GM18526 (cell line): Measurements from ENCODE around the gene FTHL17.

Source experiments
- POLR2A ChIP-seq: IDR thresholded peaks from 3 replicates; pipeline ENCODE4 v1.6.1; 2011; ENCODE audit not compliant: insufficient read length; ENCODE audit errors: extremely low read depth

FTHL17 gene

DNA sequence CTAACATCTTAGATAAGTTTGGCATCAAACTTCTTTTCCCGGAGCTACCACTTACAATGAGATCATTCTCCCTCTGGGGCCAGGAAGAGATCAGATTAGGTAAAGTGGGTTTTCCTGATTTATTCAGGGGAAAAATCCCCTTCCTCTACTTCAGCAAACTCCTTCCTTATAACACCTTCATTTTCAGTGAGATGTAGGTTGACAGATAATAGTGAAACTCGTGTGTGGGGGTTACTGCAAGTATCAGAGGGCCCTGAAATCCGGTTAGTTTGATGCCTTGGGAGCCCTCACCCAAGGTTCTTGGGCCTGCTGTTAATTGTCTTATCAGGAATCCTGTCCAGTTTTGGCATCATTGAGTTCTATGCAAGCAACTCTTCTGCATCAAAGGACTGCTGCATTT, 10.8 kb downstream of the FTHL17 start:
- TF ChIP-seq POLR2A: no peak

DNA sequence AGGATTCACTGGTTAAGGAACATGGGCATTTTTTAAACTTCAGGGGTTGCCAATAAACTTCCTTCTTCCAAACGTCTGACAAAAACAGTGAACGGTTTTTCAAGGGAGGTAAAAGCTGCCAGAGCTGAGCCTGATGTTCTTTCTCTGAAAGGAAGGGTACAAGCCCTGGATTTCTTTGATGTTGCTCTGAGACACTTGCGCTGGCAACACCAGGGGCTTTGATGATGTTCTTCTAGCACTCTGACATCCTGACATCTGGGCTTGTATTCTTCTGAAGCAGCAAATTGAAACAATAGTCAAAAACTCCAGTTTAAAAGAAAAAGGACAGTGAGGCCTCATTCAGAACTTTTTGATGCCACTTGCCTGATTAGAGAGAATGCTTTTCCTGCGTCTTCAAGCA, 11.8 kb downstream of the FTHL17 start:
- TF ChIP-seq POLR2A: no peak

DNA sequence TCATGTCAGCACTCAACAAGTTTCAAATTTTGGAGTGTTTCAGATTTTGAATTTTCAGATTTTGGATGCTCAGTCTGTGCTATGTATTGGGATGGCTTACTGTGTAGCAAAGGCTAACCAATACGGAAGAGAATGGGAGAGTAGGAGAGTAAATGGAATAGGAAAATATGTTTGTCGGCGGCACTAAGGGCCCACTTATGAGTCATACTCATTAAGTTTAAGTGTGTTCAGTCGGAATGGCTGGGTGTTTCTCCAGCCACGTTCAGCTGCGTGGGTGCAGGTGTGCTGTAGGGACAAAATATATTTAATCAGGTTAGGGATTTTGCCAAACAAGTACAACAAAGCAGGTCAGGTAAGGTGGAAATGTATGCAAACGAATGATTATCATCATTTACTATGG, 13.6 kb downstream of the FTHL17 start:
- TF ChIP-seq POLR2A: no peak

DNA sequence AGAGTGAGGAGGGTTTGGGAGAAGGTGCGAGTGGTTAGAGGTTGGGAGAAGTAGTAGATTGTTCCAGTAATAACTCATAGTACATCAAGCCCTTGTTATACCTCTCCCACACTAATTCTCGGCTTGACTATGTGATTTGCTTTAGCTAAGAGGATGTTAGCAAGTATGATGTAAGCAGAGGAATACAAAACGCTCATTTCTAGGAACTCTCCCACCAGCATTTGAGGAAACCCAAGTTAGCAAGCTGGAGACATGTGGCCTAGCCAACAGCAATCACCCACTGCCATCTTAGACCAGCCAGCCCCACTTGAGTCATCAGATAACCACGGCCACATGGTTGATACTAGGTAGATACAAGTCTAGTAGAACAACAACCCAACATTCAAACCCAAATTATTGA, 14.2 kb downstream of the FTHL17 start:
- TF ChIP-seq POLR2A: no peak

DNA sequence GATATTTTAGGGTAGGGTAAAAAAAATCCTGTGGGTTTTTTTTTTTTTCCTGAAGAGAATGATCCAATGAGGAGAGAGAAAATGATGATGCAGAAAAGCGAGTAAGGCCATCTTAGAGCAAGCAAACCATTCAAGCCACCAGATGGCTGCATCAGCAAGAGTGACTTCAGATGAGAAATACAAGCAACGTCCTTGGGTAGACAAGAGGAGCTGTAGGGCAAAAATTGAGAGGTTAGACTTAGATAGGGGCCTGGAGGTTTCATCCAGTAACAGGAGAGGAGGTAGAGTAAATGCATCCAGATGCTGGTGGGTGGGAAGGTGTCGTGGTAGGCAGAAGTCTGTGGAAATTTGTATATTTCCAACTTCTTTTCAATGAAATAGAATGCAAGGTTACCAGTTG, 14.6 kb downstream of the FTHL17 start:
- TF ChIP-seq POLR2A: no peak

DNA sequence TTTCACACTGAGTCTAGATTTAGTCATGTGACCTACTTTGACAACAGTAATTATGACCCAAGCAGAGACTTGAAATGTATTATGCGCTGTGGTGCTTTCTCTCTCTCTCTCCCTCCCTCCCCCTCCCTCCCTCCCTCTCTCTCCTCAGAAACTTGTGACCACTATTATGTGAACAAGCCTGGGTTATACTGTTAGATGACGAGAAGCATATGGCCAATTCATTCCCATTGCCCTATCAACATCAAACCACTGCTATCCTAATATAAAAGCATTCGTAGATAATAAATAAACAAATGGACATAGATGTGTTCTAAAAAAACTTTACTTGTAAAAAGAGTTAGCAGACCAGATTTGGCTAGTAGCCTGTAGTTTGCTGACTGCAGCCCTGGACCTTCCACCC, 18.2 kb downstream of the FTHL17 start:
- no peak for TF ChIP-seq POLR2A

DNA sequence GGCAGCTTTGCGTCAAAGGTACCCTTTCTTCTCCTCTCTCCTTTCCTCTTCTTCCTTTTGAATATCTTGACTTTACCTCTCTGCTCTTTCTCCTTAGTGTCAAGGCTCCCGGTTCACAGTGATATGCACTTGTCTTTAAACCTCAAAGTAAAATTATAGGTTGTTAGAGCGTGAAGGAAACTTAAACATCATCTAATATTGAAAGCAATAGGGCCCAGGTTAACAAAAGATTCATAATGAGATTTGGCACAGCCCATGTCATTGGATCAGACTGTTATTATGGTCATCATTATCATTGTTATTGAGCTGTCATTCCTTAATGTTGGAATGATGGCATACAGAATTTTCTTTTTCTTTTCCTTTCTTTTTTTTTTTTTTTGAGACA, 32.5 kb downstream of the FTHL17 start:
- TF ChIP-seq POLR2A: no peak

DNA sequence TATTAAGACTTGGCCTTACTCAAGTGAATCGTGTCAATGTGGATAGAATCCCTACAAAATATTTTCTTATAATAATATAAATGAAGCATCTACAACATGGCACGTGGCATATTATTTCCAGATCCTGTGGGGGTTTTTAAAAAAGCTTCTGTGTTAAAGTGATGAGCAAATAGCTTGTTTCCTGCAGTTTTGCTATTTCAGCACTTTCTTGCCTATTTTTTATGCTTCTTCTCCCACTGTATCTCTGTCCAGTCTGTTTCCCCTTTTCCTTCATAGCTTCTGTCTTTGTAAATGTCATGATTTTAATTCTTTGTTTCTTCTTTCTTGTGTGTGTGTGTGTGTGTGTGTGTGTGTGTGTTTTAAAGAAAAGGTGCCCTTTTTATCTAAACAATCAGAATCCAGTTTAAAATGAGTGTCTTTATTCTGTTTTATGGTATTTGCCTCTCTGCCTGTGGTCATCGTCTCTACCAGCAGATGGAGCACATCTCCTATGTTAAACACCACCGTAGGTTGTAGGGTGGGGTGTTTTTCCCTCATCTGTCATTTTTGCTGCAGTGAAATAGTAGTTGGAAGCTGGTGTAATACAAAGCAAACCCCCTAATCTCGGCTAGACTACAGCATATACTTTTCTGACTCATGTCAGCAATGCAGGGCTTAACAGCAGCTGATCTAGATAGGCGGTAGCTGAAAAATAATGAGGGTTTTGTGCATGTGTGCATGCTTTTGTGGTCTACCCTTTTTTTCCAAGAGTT, 33.1 kb downstream of the FTHL17 start:
- no peak for TF ChIP-seq POLR2A

DNA sequence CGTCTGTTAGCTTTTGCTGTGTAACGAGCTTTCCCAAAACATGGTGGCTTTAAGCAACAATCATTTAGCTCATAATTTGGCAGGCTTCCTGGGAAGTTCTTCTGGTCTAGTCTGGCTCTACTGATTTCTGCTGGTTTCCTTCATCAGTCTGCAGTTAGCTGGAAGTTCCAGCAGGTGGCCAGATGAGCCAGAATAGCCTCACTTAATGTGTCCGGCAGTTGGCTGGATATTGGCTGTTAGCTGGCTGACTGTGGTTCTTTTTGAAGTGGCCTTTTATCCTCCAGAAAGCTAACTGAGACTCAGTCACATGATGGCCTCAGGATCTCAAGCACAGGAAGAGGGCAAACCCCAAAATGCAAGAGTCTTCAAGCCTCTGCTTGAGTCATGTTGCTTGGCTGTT, 34.9 kb downstream of the FTHL17 start:
- TF ChIP-seq POLR2A: no peak

DNA sequence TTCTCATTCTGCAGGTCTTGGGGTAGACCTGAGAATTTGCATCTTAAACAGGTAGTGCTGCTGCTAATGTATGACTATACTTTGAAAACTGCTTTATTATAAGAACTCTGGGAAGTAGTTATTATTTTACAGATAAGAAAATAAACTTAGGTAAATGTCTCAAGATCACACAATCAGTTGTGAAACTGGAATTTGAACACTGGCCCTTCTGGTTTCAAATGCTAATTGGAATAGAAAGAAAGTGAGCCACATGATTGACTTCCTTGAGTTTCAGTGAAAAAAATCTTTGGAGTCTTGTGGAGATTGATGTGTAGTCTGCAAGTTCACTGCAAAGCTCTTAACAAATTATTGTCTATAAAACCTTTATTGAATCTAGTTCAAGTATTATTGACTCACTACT, 44.5 kb downstream of the FTHL17 start:
- no peak for TF ChIP-seq POLR2A

DNA sequence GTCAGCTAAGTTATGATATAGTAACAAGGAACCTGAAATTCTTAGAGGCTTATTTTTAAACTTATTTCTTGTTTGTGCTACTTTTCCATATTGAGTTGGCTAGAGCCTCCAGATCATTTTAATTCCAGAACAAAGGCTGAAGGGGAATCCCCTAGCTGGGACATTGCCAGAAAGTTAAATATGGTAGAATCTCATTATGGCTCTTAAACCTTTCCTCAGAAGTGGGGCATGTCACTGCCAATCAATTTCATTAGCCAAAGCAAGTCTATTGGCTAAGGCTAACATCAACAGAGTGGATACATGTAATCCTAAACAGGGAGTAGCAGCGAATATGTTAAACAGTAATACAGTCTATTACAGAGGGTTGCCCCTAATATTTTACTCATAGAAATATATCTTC, 47.0 kb downstream of the FTHL17 start:
- no peak for TF ChIP-seq POLR2A

DNA sequence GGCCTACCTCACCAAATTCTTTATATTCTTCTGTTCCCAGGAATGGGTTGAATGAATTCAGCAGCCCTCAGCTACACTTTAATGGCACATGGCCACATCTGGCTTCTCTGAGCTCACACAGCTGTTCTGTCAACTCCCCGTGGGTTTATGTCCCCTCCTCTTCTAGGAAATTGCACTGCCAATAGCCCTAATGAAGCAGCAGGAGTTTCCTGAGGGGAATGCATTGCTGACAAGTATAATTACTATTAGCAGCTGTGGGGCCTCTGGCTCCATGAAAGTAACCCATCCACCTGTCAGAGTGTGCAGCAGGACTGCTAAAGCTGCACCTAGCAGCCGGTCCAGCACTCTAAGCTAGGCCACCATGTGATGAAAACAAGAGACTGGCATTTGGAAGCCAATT, 50.3 kb downstream of the FTHL17 start:
- TF ChIP-seq POLR2A: no peak
